Left renal cortex interstitium (tissue), 4 donors: ENCODE measurements around the gene UAP1L1. TPM values are rescaled to one million over a fixed set of nuclear protein-coding genes. Genes with fewer than 3 reads are reported as not detected.

Experiments
- DNase-seq, 4 donors: peaks; one replicate each; pipeline ENCODE4 v3.0.0-alpha.2; 2013; ENCODE audit warnings: low read depth in 4 of 4, low spot score in 2 of 4, missing footprints in 1 of 4
- polyA plus RNA-seq, 4 donors: library from polyadenylated mRNA; unstranded; fragments of 120-200 nt; gene quantifications; one replicate each; pipeline ENCODE4 v1.2.1, GENCODE V29; 2013; ENCODE audit not compliant: insufficient read length in 4 of 4

Gene UAP1L1
- polyA plus RNA-seq, 4 donors = 4.2 to 7.4 (median 5.9) TPM

DNA sequence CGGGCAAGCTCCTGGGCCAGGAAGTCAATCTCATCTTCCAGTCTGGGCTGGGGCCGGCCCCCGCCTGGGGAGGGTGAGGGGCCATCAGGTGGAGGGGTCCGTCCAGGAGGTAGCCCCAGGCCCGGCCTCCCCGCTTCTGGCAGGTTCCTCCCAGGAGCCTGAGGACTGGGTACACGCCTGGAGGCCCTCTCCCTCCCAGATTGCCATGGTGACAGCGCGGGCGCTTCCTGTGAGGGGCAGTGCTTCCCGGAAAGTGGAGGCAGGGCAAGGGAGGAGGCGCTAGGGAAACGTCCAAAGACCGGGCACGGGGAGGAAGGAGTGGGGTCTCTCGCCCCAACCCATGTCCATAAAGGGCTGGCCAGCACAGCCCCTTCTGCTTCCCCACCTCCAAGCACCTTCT, 36.2 kb upstream of the UAP1L1 start:
- no peak for DNase-seq

DNA sequence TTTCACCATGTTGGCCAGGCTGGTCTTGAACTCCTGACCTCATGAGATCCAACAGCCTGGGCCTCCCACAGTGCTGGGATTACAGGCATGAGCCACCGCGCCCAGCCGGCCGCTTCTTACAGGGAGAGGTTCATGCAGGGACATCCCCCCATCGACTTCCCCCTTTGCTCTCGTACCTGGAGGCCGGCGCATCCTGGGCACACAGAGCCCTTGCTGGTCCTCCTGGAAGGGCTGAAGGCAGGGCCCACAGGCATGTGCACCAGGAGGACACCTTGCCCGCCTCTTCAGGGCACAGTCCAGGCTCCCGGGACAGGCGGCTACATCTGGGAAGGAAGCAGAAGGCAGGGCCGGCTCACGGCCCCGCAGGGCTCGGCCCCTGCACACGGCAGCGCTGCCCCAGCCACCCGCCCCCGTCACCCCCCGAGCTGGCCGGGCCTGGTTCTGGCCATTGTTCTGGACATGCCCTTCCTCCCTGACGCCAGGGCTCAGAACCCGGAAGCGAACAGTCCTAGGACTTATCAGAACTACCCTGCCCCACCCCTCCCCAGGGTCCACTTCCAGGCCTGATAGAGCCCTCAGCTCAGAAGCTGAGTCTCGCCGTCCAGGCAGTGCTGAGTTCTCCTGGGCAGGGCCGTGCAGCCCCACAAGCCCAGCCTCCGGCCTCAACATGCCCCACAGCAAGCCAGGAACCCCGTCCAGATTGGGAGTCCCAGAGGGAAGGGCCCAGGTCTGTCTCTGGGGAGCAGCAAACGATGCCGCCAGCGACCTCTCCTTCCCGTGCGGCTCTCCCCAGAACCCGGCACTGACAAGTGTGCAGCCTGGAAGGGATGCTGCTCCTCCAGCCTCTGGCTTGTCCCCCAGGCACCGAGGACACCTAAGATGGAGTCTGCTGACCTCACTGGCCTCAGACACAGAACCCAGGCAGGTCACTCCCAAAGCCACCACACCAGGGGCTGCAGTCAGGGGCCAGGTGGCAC, 34.3 kb upstream of the UAP1L1 start:
- no peak for DNase-seq

DNA sequence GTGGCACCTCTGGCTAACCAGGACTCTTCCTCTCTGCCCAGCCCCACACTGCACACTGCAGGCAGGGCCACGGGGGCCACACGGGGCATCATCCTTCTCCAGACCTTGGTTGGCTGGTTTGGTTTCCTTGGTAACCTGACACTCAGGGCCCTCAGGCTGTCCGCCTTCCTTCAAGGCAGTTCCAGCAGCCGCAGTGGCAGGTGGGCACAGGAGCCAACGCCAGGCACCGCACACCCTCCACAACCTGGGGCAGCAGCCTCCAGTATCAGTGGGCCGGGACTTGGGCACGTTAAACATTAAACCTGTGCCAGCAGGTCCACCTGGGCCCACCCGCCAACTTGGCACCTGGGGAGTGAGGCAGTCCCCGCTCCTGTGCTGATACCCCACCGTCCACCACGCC, 33.3 kb upstream of the UAP1L1 start:
- no peak for DNase-seq

DNA sequence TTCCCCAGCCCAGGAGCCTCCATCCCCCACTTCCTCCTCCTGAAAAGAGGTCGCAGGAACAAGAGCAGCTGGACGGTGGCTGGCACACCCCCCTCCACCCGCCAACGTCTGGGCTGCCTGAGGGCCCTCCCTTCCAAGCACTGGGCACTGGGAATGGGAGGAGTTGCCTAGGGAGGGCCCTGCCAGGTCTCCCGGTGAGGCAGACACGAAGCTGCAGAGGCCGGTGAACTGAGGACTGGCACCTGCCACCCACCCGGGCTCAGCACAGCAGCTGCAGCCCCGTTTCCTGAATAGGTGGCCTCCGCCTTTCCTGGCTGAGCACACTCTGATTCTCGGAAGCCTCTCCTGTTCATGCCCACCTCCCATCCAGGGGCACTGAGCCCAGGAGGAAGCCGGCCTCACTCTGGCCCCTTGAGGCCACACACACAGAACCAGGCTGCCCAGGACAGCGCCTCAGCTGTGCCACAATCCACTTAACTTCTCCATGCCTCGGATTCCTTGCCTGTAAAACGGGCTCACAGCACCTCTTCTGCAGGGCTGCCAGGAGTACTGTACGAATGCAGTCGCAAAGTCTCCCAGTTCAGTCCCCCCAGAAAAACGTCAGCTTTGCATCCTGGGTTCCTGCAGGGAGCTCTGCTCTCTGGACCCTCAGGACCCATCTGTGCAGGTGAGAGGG, 32.7 kb upstream of the UAP1L1 start:
- no peak for DNase-seq

DNA sequence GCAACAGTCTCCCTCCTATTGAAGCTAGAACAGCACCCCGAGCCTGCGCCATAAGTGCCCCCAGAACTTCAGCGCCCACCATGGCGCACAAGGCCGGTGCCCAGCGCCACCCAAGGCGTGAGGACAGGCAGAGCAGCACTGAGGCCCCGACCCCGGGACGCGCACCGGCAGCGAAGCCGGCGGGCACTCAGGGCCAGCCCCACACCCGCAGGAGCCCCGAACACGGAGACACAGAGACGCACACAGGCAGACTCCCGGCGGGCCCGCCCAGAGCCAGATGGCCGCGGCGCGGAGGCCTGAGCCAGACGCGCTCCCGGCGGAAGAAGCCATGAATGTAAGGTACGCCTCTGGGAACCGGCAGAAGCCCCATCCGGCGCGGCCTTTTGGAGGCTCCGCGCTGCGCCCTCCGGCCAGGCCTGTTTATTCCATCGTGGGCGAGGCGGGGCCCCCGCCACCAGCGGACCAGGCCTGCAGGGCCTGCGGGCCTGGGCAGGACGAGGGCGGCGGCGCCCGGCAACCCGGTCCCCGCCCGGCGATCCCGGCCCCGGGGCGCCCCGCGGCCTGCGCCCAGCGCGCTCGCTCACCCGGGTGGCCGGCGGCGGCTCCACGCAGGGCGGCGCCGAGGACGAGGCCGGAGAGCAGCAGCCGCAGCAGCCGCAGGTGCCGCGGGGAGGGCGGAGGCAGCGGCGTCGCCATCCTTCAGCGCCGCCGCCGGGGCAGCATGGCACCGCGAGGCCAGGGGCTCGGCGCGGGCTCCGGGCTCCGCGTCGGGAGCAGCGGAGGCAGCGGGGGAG, 31.8 kb upstream of the UAP1L1 start:
- no peak for DNase-seq

DNA sequence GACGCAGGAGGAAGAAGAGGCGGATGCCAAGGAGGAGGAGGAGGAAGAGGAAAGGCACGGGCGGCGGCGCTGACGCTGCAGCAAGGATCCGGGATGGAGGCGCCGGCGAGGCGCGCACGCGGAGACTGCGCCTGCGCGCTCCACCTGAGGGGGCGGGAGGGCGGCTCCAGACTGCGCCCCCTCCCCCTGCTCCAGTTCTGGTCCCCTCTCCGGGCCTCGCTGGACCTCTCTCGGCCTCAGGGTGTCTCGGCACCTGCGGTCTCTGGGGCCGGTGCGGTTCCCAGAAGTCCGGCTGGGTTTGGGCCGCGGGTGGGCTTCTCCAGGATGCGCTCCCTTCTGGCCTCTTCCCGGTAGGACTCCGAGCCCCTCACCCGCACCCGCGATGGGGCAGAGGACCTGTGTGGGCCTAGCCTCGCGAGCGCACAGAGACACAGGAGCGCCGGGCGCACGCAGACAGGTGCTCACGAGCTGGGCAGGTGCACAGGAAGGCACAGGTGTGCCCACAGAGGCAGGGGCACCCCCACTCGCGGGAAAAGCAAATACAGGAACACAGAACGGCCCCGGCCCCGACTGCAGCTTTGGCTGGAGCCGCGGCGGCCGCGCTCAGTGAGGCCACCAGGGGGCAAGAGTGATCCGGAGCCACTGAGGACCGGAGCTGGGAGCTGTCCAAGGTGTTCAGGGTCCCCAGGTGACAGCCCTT, 31.1 kb upstream of the UAP1L1 start, which contains the start of gene NPDC1:
NPDC1 (minus strand) TSS at position 90 of the 700 bp plus-strand sequence. CDS start 188 bp downstream, outside the sequence.
- peak in 1 of 4 donors; percentile 73 for DNase-seq

DNA sequence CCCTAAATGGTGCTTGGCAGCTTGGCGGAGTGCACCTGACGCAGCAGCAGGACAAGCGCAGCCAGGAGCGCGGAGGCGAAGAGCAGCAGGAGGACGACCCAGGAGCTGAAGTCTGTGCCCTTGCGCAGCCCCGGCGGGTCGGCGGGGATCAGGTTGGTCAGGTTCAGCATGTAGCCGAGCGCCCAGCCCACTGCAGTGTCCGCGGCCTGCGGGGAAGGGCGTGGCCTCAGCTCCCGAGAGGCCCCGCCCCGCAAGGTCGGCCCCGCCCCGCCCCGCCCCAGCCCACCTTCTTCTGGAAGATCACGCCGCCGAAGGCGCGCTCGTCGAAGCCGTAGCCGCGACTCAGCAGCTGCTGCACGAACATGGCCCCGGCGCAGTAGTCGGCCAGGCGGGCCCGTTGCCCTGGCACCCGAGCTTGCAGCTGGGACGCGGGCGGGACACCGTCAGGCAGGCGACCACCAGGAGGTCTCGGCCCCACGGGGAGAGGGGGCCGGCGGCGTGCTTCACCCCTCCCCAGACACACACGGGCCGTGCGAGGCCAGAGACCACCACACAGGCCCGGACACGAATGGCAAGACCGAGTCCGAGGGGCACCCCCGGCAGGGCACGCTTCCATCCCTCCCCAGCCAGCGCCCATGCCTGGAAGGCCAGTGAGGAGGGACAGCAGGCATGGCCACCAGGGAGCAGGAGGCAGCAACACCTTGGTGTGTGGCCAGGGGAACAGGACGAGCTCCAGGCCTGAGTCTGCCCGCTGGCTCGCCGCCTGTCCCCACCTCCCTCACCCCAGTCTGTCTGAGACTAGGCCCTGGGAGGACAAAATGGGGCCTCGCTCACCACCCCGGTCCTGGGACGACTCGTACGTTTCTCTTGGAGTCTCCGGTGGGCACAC, 28.4 kb upstream of the UAP1L1 start:
- no peak for DNase-seq

DNA sequence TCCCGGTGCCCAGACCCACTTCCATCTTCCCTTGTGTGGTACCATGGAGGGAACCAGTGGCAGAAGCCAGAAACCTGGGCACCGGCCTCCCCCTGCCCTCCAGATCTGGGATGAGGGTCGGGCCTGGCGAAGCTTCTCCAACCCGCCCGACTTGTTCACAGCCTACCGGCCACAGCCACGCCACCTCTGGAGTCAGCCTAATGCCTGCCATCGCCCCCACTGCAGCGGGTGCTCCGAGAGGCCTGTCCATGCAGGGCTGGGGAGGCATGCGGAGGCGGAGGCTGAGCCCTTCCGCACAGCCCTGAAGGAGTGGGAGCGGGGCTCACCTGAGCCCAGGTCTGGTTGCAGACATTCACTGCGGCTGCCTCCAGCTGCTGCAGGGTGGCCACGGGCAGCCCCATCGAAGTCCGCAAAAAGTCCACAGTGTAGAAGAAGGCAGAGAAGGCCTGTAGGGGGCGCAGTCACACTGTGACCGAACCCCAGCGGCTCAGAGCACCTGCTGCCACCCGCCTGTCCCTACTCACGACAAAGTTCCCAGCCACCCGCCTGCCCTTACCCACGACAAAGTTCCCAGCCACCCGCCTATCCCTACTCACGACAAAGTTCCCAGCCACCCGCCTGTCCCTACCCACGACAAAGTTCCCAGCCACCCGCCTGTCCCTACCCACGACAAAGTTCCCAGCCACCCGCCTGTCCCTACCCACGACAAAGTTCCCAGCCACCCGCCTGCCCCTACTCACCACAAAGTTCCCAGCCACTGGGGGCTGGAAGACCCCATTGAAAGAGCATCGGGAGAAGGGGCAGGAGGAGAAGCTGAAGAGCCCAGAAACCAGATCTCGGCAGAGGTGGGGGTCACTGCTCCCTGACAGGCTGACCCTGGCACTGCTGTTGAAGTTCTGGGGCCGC, 27.5 kb upstream of the UAP1L1 start:
- no peak for DNase-seq

DNA sequence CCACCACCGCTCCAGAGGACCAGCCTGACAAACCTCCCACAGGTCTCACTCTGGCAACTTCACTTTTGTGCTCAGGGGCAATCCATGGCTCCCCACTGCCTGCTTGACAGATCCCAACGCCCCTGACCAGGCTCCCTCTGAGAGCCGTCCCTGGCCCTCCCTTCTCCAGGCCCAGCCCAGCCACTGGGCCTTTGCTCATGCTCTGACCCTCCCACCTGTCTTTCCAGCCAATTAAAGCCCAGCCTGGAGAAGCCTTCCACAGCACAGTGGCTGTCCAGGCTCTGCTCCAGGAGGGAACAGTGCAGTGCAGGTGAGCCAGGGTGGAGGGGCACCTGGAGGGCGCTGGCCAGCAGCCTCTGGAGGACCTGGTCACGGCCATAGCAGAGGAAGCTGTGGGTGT, 26.7 kb upstream of the UAP1L1 start:
- DNase-seq = no peak

DNA sequence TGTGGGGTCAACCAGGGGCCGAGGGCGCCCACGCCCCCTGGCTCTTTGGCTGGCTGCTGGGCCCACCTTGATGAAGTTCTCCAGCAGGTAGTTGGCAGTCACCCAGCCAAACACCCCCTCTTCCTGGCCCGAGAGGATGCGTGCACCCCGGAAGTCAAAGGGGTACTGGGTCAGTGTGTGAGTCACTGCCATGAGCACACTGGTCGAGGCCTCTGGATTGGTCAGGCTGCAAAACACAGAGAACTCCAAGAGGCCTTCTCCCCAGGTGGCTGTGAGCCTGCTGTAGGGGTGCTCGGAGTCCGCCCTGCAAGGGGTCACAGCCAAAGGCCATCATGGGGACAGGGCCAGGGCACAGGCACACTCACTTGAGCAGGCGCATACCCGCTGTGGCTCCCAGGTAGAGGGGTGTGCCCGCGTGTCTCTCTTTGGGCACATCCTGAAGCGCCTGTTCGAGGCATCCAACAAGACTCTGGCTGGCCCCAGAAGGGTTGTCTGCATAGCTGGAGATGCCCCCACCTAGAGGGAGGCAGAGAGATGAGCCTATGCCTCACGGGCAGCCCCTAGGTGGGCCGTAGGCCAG, 26.1 kb upstream of the UAP1L1 start:
- DNase-seq = no peak

DNA sequence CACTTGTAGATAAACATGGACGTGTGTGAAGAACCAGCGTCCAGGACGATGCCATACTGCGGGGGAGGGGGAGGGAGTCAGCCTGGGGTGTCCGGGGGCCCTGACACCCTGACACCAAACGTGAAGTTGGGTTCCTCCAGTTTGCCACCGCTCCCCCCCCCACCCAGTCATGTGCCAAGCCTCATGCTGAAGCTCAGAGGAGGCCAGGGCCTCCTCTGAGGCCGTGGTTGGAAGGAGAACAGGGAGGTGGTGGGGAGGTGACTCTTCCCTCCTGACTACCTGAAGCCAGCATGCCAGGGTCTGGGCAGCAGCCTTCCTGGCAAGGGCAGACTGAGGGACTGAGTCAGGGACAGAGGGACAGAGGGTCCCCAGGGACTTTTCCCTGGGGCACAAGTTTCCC, 25.0 kb upstream of the UAP1L1 start:
- no peak for DNase-seq

DNA sequence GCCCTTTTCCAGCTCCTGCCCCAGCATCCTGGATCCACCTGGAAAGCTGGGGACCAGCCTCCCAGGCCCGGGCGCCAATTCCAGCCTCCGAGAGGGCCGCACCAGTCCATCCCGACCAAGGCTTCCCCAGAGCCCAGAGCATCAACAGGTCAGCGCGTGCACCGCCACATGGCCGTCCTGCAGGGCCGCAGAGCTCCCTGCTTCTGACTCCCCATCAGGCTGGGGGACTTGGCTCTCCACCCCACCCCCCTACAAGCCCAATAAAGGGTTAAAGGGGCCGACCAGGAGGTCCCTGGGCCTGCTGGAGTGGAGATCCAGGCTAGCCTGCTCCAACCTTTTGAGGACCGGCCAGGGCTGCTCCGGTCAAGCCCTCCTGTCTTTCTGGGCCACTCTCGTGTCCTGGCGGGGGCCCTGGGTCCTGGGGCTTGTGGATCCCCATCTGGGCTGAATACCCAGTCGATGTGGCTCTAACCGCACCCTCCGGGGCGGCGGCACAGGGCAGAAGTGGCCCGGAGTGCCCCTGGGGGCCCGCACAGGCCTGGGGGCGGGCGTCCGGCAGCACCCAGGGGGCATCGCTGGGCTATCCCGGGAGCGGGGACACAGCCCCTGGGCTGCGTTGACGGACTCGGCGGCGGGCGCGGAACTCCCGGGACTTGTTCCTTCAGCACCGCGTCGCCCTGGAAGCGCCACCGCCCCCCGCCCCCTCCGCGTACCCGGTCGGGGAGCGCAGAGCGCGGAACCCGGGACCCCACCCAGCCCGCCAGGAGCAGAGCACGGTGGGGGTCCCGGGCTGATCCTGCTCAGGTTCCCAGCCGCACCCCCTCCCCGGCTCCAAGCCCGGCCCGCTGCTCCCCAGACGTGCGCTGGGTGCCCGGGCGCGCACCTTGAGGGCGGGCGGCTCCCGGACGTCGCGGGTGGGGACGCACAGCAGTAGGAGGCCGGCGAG, 24.0 kb upstream of the UAP1L1 start:
- no peak for DNase-seq

DNA sequence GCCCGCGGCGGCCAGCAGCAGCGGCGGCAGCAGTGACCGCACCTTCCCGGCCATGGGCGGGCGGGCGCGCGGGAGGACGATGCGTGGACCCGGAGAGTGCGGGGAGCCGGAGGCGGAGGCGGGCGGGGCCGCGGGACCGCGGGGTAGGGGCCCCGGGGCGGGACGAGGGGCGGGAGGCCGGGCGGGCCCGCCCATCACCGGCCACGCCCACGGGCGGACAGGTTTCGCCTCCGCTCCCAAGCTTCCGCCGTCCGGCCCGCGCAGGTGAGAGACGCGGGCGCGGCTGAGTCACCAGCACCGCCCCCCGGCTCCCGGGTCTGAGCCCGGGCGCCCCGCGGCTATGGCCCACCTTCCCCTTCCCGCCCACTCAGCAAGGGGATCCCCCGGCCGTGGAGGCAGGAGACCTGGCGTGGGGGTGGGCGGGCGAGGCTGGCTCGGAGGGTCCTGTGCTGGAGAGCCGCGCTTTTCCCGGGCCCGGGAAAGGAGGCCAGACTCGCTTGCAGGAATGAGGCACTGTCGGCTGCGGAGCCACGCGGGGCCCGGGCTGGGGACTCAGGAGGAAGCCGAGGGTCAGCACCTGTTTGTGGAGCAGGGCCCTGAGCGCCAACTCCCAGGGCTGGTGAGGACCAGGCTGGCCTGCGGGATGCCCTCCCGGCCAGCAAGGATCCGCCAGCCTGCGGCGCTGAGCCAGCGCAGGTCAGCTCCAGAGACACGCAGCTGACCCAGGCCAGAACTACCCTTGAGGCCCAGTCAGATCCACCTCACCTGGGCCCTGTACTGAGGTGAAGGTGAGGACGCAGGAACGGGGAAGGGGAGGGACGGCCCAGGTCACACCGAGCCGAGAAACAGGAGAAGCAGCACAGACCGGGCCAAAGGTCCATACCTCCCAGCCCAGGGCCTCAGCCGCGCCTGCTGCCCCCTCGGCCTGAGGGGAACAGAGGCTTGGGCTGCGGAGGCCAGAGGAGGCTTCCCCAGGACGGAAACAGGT, 23.1 kb upstream of the UAP1L1 start, which contains the start of gene ENTPD2:
ENTPD2 (minus strand) TSS at position 118 of the 988 bp plus-strand sequence; CDS start at position 54, 64 bp downstream.
- no peak for DNase-seq

DNA sequence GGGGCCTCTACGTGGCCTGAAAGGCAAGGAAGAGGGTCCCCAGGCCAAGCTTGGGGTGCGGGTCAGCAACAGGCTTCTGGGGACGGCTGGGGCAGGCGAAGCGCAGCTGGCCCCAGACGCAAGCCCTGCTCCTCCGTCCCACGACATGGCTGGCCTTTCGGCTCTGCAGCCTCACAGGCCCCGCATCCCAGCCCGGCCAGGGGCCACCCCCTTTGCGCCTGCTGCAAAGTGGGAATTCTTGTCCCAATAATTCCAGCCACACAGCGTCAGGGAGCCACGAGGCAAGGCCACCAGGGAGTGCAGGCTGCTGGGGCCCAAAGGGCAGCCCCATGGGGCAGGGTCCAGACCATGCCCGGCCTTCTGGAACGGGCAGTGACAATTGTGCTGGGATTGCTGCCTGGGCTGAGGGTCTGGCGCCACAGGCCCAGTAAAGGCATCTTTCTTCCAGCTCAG, 22.4 kb upstream of the UAP1L1 start:
- DNase-seq = no peak
